ENCODE data around the gene CNKSR3. TPM values are rescaled to one million over a fixed set of nuclear protein-coding genes. Genes with fewer than 3 reads are reported as not detected.

CNKSR3 gene
- total RNA-seq, 1 donor from 2014 or later, result 0.20 TPM

DNA sequence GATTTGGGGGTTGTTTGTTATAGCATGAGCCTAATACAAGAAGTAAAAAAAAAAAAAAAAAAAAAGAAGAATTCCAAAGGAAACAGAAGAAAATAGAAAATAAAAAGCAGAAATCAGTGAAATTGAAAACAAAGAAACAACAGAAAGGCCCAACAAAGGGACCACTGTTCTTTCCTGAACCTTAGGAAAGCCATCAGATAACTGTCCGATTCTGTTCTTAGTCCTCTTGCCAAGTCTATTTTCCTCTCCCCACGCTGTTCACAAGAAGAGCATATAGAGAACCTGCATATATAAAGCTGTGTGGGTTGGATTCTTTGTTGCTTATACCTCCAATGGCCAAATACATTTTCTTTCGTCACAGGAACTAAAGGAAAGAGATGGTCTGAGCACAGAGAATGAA is 115.9 kb downstream of the CNKSR3 start:
- H3K27ac Mint-ChIP-seq, result no peak overlapping the region
- H3K36me3 Mint-ChIP-seq (ENCODE audit: low read depth), result no peaks in the 10 kb centered on the region
- ChIA-PET POLR2A (no interaction called here), CTCF (no interaction called here)
- no peak for DNase-seq
- H3K4me3 Mint-ChIP-seq, result no peak overlapping the region
- H3K4me1 Mint-ChIP-seq, result no peaks in the 10 kb centered on the region
- peaks cover 7% of the 10 kb centered on the region for H3K27me3 Mint-ChIP-seq
- H3K9me3 Mint-ChIP-seq, result no peaks in the 10 kb centered on the region
- intact Hi-C loops (cut with micrococcal nuclease), result no loop called here
- no peak for ATAC-seq (ENCODE audit: low read depth)
- TF ChIP-seq, protein P1, sequence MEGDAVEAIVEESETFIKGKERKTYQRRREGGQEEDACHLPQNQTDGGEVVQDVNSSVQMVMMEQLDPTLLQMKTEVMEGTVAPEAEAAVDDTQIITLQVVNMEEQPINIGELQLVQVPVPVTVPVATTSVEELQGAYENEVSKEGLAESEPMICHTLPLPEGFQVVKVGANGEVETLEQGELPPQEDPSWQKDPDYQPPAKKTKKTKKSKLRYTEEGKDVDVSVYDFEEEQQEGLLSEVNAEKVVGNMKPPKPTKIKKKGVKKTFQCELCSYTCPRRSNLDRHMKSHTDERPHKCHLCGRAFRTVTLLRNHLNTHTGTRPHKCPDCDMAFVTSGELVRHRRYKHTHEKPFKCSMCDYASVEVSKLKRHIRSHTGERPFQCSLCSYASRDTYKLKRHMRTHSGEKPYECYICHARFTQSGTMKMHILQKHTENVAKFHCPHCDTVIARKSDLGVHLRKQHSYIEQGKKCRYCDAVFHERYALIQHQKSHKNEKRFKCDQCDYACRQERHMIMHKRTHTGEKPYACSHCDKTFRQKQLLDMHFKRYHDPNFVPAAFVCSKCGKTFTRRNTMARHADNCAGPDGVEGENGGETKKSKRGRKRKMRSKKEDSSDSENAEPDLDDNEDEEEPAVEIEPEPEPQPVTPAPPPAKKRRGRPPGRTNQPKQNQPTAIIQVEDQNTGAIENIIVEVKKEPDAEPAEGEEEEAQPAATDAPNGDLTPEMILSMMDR (IDR thresholded peaks at IDR 0.05), result no peak

DNA sequence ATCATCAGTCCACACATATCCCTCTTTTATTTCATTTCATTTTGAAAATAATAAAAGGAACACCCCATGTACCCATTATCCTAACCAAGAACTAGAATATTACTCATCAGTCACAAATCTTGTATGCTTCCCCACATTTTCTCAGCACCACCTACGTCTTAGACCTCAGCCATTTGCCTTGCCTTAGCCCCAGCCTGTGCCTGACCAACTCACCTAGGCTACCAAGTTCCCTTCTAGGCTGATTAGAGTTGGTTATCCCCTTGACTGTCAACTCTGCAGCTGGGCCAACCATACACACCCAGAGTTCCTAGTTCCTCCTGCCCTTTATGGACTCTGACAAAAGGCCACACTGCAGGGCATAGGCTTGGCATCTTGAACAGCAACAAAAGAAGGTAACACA is 120.5 kb downstream of the CNKSR3 start:
- DNase-seq, result no peak
- H3K27me3 Mint-ChIP-seq, result peaks cover 11% of the 10 kb centered on the region
- peaks cover 6% of the 10 kb centered on the region for H3K9me3 Mint-ChIP-seq
- H3K27ac Mint-ChIP-seq, result no peak overlapping the region
- H3K4me3 Mint-ChIP-seq, result no peak overlapping the region
- no peak for ATAC-seq (ENCODE audit: low read depth)
- no peaks in the 10 kb centered on the region for H3K36me3 Mint-ChIP-seq (ENCODE audit: low read depth)
- TF ChIP-seq, protein P1 (IDR thresholded peaks at IDR 0.05), result no peak
- CTCF ChIA-PET, result no interaction called here
- POLR2A ChIA-PET, result no interaction called here
- intact Hi-C loops (cut with micrococcal nuclease), result no loop called here
- no peaks in the 10 kb centered on the region for H3K4me1 Mint-ChIP-seq

DNA sequence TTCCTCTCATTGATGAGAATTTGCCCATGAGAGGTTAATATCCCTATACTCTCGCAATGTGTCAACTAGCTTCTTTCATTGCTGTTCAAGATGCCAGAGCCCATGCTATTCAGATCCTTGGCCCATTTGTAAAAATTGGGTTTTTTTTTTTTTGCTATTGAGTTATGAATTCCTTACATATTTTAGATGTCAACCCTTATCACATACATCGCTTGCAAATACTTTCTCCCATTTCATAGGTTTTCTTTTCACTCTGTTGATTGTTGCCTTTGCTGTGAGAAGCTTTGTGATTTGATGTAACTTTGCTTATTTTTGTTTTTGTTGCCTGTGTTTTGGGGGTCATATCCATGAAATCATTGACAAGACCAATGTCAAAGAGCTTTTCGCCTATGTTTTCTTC is 121.7 kb downstream of the CNKSR3 start:
- POLR2A ChIA-PET, result no interaction called here
- H3K27me3 Mint-ChIP-seq, result peaks cover 7% of the 10 kb centered on the region

DNA sequence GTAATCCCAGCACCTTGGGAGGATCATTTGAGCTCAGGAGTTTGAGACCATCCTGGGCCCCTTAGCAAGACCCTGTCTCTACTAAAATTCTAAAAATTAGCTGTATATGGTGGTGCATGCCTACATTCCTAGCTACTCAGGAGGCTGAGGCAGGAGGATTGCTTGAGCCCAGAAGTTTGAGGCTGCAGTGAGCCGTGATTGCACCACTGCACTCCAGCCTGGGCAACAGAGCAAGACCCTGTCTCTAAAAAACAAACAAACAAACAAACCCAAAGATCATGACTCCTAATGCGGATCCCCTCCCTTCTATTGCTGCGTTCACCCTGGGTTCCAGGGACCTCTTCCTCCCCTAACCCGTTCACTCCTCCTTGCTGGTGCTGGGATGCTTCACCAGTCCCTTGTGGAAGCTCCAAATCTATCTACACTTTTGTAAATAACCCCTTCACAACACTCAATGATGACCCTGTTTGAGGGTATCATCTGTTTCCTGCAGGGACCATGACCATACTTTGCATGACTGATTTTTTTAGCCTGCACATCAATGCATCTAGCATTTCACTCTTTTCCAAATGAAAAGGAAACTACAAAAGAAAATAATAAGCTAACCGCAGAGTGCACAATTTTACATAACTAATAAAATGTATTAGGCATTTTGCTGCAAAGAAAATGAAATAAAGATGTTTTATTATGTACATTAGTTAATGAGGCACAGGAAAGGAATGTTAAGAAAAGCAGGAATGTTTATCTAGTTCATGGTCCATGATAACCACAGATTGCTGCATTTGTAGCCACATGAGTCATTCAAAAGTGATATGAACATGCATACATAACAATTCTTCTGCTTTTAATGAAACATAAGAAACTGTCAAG is 123.4 kb downstream of the CNKSR3 start:
- TF ChIP-seq, protein P1 (IDR thresholded peaks at IDR 0.05), result no peak
- Mint-ChIP-seq H3K27ac (no peak overlapping the region), H3K27me3 (peaks cover 7% of the 10 kb centered on the region), H3K36me3 (ENCODE audit: low read depth) (no peaks in the 10 kb centered on the region), H3K4me3 (no peak overlapping the region), H3K4me1 (no peaks in the 10 kb centered on the region), H3K9me3 (peaks cover 6% of the 10 kb centered on the region)
- intact Hi-C loops (cut with micrococcal nuclease), result no loop called here
- POLR2A ChIA-PET, result no interaction called here
- DNase-seq (no peak), ATAC-seq (ENCODE audit: low read depth) (no peak)
- CTCF ChIA-PET, result interaction anchor here (0.6 kb wide), 1 partner anchor 7 kb away, joined by 3 read pairs; no protein-coding TSS in a partner anchor

More for the DNA sequence above, 121.7 kb downstream of the CNKSR3 start:
- Mint-ChIP-seq H3K9me3 (peaks cover 6% of the 10 kb centered on the region), H3K27ac (no peak overlapping the region), H3K4me3 (no peak overlapping the region), H3K36me3 (ENCODE audit: low read depth) (no peaks in the 10 kb centered on the region), H3K4me1 (no peaks in the 10 kb centered on the region)
- no peak for DNase-seq
- CTCF ChIA-PET, result no interaction called here
- ATAC-seq (ENCODE audit: low read depth), result no peak
- TF ChIP-seq, protein P1 (IDR thresholded peaks at IDR 0.05), result no peak
- intact Hi-C loops (cut with micrococcal nuclease), result no loop called here

DNA sequence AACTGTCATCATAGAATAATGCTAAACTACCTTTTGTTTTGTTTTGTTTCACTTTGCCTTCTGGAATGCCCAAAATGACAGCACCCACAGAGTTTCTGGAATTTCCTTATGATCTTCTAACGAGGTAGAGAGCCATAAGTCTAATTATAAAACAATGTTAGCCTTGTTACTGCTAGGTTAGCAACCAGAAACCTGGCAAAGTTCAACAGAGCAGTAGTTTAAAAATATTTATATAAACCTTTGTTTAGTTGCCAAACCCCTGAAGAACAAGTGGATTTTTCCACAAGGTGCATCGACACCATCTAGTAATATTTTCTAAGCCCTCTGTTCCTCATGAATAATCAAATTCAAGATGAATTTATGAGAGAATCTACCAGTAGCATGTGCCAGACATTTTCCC is 126.3 kb downstream of the CNKSR3 start:
- intact Hi-C loops (cut with micrococcal nuclease), result no loop called here
- peaks cover 3% of the 10 kb centered on the region for H3K9me3 Mint-ChIP-seq
- no peak for DNase-seq
- H3K4me3 Mint-ChIP-seq, result no peak overlapping the region
- ATAC-seq (ENCODE audit: low read depth), result no peak
- H3K4me1 Mint-ChIP-seq, result no peaks in the 10 kb centered on the region
- ChIA-PET POLR2A (no interaction called here), CTCF (no interaction called here)
- H3K27ac Mint-ChIP-seq, result no peak overlapping the region
- TF ChIP-seq, protein P1 (IDR thresholded peaks at IDR 0.05), result no peak
- no peaks in the 10 kb centered on the region for H3K36me3 Mint-ChIP-seq (ENCODE audit: low read depth)
- H3K27me3 Mint-ChIP-seq, result peaks cover 4% of the 10 kb centered on the region
